ENCODE results near the gene ATG2B.

Gene ATG2B

DNA sequence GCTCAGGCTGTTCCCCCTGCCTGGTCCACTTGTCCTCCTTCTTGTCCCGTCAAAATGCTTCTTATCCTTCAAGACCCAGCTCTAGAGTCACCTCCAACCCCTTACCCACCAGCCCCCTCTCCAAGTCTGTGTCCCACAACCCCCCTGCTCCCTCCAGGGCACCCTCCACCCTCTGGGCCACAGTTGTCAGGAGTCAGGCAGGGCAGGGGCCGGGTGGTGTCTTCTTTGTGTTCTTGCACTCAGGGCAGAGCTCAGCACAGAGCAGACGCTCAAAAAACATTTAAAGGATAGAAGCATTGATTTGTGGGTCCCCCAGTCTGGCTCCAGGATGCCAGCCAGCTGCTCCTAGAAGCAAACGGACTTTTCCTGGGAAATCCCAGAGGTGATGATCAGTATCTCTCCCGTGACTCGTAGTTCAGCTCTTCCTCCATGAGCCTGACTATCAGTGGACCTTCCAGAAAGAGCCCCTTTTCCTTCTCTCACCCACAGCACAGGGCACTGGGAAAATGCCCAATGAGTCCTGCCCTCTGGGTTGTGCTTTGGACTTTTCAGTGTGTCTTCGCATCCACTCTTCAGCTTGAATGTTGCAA is 124.4 kb downstream of the ATG2B start:
- Histone ChIP-seq H3K27ac (no peak overlapping the region), H3K4me3 (no peak overlapping the region)

DNA sequence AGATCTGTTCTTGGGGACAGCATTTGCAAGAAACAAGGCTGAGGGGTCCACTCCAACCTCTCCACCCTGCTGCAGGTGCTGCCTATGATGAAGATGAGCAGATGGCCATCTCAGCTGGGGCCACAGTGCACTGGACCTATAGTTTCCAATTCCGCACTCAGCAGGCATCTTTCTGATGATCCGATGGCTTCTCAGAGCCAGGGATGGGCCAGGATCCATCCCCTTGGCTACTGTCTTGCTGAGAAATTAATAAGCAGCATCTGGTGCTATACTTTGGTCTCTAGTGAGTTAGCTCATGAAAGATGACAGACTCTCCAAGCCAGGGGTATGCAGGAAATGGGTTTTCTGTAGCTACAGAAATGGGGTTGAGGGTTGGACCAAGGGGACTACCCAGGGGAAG is 125.5 kb downstream of the ATG2B start:
- Histone ChIP-seq H3K27ac (no peak overlapping the region), H3K4me3 (no peak overlapping the region)

DNA sequence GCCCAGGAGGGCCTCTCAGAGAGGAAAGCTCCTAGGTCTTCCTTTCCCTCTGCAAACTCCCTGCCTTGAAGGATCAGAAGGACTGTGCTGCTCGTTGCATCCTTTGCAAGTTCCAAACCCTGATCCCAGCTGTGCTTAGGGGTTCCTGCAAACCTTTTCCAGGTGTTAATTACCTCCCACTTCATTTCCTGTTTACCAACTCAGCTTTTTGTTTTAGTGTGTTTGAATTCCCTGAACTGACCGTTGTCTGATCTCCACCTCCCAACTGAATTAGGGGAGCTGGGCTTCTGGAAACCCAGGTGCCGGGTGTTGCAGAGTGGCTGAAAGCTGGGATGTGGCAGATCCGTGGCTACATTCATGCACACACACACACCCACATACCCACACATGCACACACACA is 127.7 kb downstream of the ATG2B start:
- no peak overlapping the region for H3K27ac ChIP-seq
- no peak overlapping the region for H3K4me3 ChIP-seq

DNA sequence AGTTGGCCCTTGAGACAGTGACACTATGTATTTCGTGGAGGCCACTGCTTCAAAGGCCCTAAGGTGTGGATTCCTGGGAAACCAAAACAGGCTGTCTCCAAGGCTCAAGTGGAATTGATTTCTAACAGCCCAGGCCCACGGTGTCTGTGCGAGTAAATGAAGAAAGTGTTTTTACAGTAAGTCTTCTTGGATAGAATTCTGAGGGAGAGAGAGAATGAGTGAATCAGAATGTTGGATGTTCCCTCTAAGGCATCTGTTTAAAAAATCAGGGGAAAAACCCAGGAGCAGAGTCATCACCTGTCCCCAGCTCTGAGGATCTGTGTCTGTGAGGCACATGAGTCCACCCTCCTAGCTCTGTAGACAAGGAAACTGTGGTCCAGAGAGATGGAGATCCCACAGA is 129.5 kb downstream of the ATG2B start:
- Histone ChIP-seq H3K4me3 (no peak overlapping the region), H3K27ac (no peak overlapping the region)

DNA sequence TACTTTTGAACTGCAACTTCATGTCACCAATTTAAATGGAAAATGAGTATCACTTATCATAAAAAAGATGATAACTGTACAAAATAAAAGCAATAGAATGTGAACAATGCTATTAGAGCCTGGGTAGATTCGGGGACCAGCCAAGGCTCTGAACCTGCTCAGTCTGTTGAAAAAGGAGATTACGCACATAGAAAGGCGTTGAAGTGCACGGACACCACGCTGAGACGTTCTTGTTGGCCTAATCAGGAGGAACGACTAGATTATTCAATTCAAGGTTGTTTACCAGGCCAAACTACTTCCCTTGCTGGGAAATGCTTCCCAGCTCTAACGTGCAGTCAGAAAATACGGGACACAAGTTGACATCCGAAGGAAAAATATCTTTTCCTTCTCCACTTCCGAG is 130.6 kb downstream of the ATG2B start:
- Histone ChIP-seq H3K4me3 (no peak overlapping the region), H3K27ac (no peak overlapping the region)

DNA sequence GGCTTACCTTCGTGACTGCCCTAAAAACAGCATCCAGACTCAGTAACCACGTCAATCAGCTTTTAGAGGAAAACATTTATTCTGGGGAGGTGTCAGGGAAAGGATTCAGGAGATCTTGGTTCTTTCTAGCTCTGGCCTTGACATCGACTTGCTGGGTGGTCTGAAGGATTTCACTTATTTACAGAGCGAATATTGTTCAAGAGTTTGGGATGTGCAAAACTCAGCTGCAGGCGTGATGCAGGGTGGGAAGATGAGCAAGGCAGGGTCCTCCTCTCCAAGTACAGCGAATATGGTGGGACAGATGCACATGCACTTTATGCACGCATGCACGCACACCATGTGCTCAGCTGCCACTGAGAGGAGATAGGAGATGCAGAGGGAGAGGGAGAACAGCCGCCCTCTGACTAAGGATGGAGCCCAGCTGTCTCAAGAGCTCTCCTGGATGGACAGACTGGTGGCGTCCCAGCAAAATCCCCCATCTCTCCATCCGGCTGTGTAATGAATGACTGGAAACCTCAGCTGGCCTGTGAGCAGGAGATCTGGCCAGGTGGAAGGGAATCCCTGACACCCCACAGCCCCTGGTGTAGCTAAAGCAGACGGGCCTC is 131.5 kb downstream of the ATG2B start:
- Histone ChIP-seq H3K27ac (no peak overlapping the region), H3K4me3 (no peak overlapping the region)

DNA sequence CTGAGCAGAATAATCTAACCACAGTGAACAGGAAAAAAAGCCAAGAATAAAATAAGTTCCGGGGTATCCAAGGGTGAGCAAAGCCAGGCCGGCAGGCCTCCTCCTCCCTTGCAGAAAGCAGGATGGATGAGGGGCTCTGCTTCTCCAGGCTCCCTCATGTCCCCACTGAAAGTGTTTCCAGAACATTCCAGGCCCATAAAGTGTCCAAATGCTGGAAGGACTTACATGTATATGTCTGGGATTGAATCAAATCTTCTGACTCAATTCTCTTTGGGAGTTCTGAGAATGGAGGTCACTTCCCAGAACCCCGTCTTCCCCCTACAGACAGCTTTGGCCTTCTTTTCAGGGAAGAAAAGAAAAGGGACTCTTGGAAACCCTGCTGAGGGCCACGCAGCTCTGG is 132.1 kb downstream of the ATG2B start:
- Histone ChIP-seq H3K4me3 (no peak overlapping the region), H3K27ac (no peak overlapping the region)

DNA sequence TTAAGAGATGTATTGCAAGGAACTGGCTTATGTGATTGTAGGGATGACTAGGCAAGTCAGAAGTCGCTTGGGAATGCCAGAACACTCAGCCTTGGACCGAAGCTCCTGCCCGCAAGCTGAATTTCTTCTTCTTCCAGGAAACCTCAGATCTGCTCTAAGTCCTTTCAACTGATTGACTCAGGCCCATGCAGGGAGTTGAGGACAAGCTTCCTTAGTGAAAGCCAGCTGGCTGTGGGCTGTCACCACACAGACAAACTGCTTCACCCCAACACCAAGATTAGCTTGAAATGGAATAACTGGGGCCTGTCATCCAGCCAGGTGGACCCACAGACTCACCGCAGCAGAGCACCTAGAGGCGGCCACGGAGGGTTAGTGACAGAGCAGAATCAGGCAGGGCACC is 133.8 kb downstream of the ATG2B start:
- H3K27ac ChIP-seq, result no peak overlapping the region
- no peak overlapping the region for H3K4me3 ChIP-seq
